Heart left ventricle (tissue), 16 donors: ENCODE results near the gene JAKMIP1. TPM values are rescaled to one million over a fixed set of nuclear protein-coding genes. Genes with fewer than 3 reads are reported as not detected.
A peak's percentile ranks its signal among the peaks of the same experiment; 100 is the strongest.

ENCODE experiments used
- ATAC-seq, 4 donors: fragments of 200-7000 bp; cut with Tn5 transposase; one replicate each; pipeline ENCODE4 v1.9.1; 2020 to 2022; ENCODE audit warnings: moderate library complexity in 4 of 4, mild to moderate bottlenecking in 3 of 4, moderate number of reproducible peaks in 1 of 4
- DNase-seq, 5 donors: peaks; one replicate each; pipeline ENCODE4 v3.0.0-alpha.2; 2020
- H3K27ac ChIP-seq, 12 donors: fragments of 200-600 bp; sonication (generic) in 4 of 12; one replicate each; pipeline versions ENCODE4 v1.5.0 to v1.8.0; 2016 to 2022; ENCODE audit warnings: mild to moderate bottlenecking in 2 of 12
- H3K27me3 ChIP-seq, 9 donors: fragments of 200-600 bp; sonication (generic) in 2 of 9; one replicate each; pipeline versions ENCODE4 v1.5.1 to v1.8.0; 2016 to 2022; ENCODE audit warnings: mild to moderate bottlenecking in 3 of 9
- H3K36me3 ChIP-seq, 9 donors: fragments of 200-600 bp; sonication (generic) in 2 of 9; one replicate each; pipeline versions ENCODE4 v1.5.0 to v1.8.0; 2018 to 2022; ENCODE audit warnings: mild to moderate bottlenecking in 2 of 9
- H3K4me1 ChIP-seq, 12 donors: fragments of 200-600 bp; sonication (generic) in 4 of 12; one replicate each; pipeline versions ENCODE4 v1.5.0 to v1.8.0; 2016 to 2022; ENCODE audit warnings: mild to moderate bottlenecking in 3 of 12
- H3K4me3 ChIP-seq, 12 donors: fragments of 200-600 bp; sonication (generic) in 4 of 12; one replicate each; pipeline versions ENCODE4 v1.5.0 to v1.8.0; 2017 to 2022; ENCODE audit warnings: mild to moderate bottlenecking in 9 of 12, moderate library complexity in 4 of 12
- H3K9me3 ChIP-seq, 12 donors: fragments of 200-600 bp; sonication (generic) in 4 of 12; one replicate each; pipeline versions ENCODE4 v1.5.0 to v1.8.0; 2016 to 2022; ENCODE audit warnings: mild to moderate bottlenecking in 1 of 12
- CTCF ChIP-seq, 12 donors: fragments of 200-600 bp; sonication (generic) in 4 of 12; IDR thresholded peaks; one replicate each; pipeline versions ENCODE4 v1.5.0 to v1.8.0; 2018 to 2022; ENCODE audit warnings: antibody characterized with exemption in 12 of 12, mild to moderate bottlenecking in 5 of 12
- POLR2A ChIP-seq, 2 donors: fragments of 450-650 bp; IDR thresholded peaks; one replicate each; pipeline ENCODE4 v1.6.1; 2017; ENCODE audit warnings: antibody characterized with exemption in 2 of 2, mild to moderate bottlenecking in 2 of 2, moderate library complexity in 2 of 2
- WGBS, 4 donors: extraction: QIAGEN DNeasy Blood & Tissue Kit in 2 of 4; methylation state at CpG; one replicate each; pipeline versions ENCODE4 v1.1.5 to v1.1.7; 2013 to 2018; 5-methylcytosine and 5-hydroxymethylcytosine counted together
- intact Hi-C, 10 donors: fragments of 100-400 bp; cut with DNase I; formaldehyde crosslinking; loops; one replicate each; pipeline versions ENCODE4 v1.11.1 to v1.14.2; 2022
- polyA plus RNA-seq, 2 donors: library from polyadenylated mRNA; stranded (reverse); fragments of 200-250 nt; gene quantifications; one replicate each; pipeline ENCODE4 v1.2.3, GENCODE V29; 2013
- total RNA-seq, 9 donors: library from RNA; depleted of rRNA in 2 of 9; stranded (reverse); fragments of >200 nt in 2 of 9; fragmentation: NEBNext Ultra II Directional in 3 of 9; extraction: Animal tissue kit (Norgen Biotek cat#: 25700) in 3 of 9; gene quantifications; one replicate each; pipeline versions ENCODE4 v1.1.0 to v1.2.4, GENCODE V29; 2016 to 2023
- donor health status: ischemic (EF 13 %, LVEDD 7.1; RV severe dilation, severe dysfunction).
- donor health status: healthy with polysubstance abuse.
- donor health status: DM: no; HTN: yes; CAD: no.
- donor health status: DM: no; HTN: no; CAD: no.
- donor health status: ischemic (EF 25% LVEDD 6.9; RV normal size, moderate dysfunction).
- donor health status: ischemic (EF 25% LVEDD 5.7; RV mildly dilated, moderate dysfunction).
- donor health status: healthy.
- donor health status: DM: yes; HTN: yes; CAD: no.
- donor health status: ischemic (EF 35%, LVEDD 5.7; RV mildly dilated, moderate dysfunction).
- donor health status: nonischemic (EF 11% LVEDD 7.7; RV severe dilation, severe dysfunction).
- donor health status: DM: yes; HTN: yes; CAD: no.
- donor health status: PGD.
- donor health status: ischemic (EF 29% LVEDD 5.4; RV normal size, mild dysfunction).
- donor health status: nonischemic (EF 23%, LVEDD 6.1; RV moderate dilation, normal function).

Gene JAKMIP1
- total and polyA plus RNA-seq, 11 donors: 0.01 to 0.99 (median 0.23) TPM; not detected in 6

GRCh38 chr4:6204871-6205566, 4.7 kb upstream of the JAKMIP1 start:
- H3K9me3 ChIP-seq: peaks cover 0 to 7% (median 0%) of the 10 kb centered on the region in 12 donors
- DNase-seq (no peak), ATAC-seq (no peak)
- TF ChIP-seq POLR2A (IDR thresholded peaks at IDR 0.05) (no peak), CTCF (IDR thresholded peaks at IDR 0.05) (no peak)
- intact Hi-C loops: no loop called here
- 47 to 61% (median 55%) methylated on average over 8 of the region's 8 CpGs for WGBS, 4 donors
- H3K4me1 ChIP-seq: peaks cover 0 to 9% (median 2%) of the 10 kb centered on the region in 12 donors
- no peak overlapping the region for H3K4me3 ChIP-seq
- H3K36me3 ChIP-seq: no peaks in the 10 kb centered on the region
- H3K27ac ChIP-seq: no peak overlapping the region
- H3K27me3 ChIP-seq: peaks cover 0 to 16% (median 4%) of the 10 kb centered on the region in 9 donors

GRCh38 chr4:6204098-6204497, 3.7 kb upstream of the JAKMIP1 start:
- Histone ChIP-seq H3K4me3 (no peak overlapping the region), H3K9me3 (peaks cover 0 to 7% (median 0%) of the 10 kb centered on the region in 12 donors), H3K4me1 (peaks cover 0 to 18% (median 4%) of the 10 kb centered on the region in 12 donors), H3K27ac (no peak overlapping the region), H3K27me3 (peaks cover 2 to 24% (median 10%) of the 10 kb centered on the region in 9 donors), H3K36me3 (no peaks in the 10 kb centered on the region)
- intact Hi-C loops: no loop called here
- ATAC-seq (no peak), DNase-seq (no peak)
- 80 to 91% (median 85%) methylated on average over 3 of the region's 3 CpGs for WGBS, 4 donors
- TF ChIP-seq POLR2A (IDR thresholded peaks at IDR 0.05): no peak
- TF ChIP-seq CTCF (IDR thresholded peaks at IDR 0.05): no peak

- H3K9me3 ChIP-seq: peaks cover 0 to 7% (median 0%) of the 10 kb centered on the region in 12 donors
- peaks cover 25 to 43% (median 28%) of the 10 kb centered on the region in 9 donors for H3K27me3 ChIP-seq
- no peak overlapping the region for H3K27ac ChIP-seq
- intact Hi-C loops: no loop called here
- peaks cover 0 to 24% (median 7%) of the 10 kb centered on the region in 12 donors for H3K4me1 ChIP-seq
- no peak for DNase-seq
- WGBS, 4 donors: 69 to 78% (median 73%) methylated on average over 7 of the region's 7 CpGs
- TF ChIP-seq CTCF (IDR thresholded peaks at IDR 0.05) (no peak), POLR2A (IDR thresholded peaks at IDR 0.05) (no peak)
- H3K4me3 ChIP-seq: no peak overlapping the region
- ATAC-seq: no peak
- no peaks in the 10 kb centered on the region for H3K36me3 ChIP-seq
Observed at GRCh38 chr4:6201580-6202091, 1.3 kb upstream of the JAKMIP1 start.

GRCh38 chr4:6200922-6201362, 593 bp upstream of the JAKMIP1 start:
- 11 to 22% (median 14%) methylated on average over 7 to 15 of the region's 15 CpGs for WGBS, 4 donors
- Histone ChIP-seq H3K27me3 (peaks cover 29 to 50% (median 33%) of the 10 kb centered on the region in 9 donors), H3K36me3 (no peaks in the 10 kb centered on the region), H3K9me3 (peaks cover 0 to 7% (median 0%) of the 10 kb centered on the region in 12 donors), H3K4me3 (peak overlapping the region in 9 of 12 donors; percentile 10 to 66 (median 56)), H3K4me1 (peaks cover 0 to 24% (median 7%) of the 10 kb centered on the region in 12 donors), H3K27ac (no peak overlapping the region)
- DNase-seq (no peak), ATAC-seq (no peak)
- intact Hi-C loops: no loop called here
- no peak for TF ChIP-seq CTCF (IDR thresholded peaks at IDR 0.05)
- no peak for TF ChIP-seq POLR2A (IDR thresholded peaks at IDR 0.05)
